GM12892 (cell line): Measurements from ENCODE around the gene TNMD.

Experiments used
- POLR2A ChIP-seq: IDR thresholded peaks from 2 replicates; pipeline ENCODE4 v1.6.1; 2011; ENCODE audit warnings: low read depth, low read length, control low read depth
- POLR2AphosphoS5 ChIP-seq: IDR thresholded peaks from 2 replicates; pipeline ENCODE4 v1.6.1; 2011; ENCODE audit warnings: low read depth, low read length, control low read depth
- TAF1 ChIP-seq: IDR thresholded peaks from 2 replicates; pipeline ENCODE4 v1.6.1; 2011; ENCODE audit warnings: low read depth, mild to moderate bottlenecking, control low read depth, low read length, borderline replicate concordance

GRCh38 chrX:100647095-100647494, 62.4 kb downstream of the TNMD start:
- TF ChIP-seq POLR2AphosphoS5 (no peak), POLR2A (no peak), TAF1 (no peak)
